HG03103 (cell line): ENCODE measurements around the gene CDC34.
"Not testable (repeated sequence)": the region's sequence is repeated elsewhere in the genome, so short reads cannot be mapped to it uniquely, and the experiment has no call there.

Experiments used
- ATAC-seq: cut with Tn5 transposase; IDR thresholded peaks from one replicate; pipeline ENCODE4 v1.9.1; 2021; ENCODE audit warnings: low read depth; ENCODE audit not compliant: unreplicated experiment

The CDC34 gene

DNA sequence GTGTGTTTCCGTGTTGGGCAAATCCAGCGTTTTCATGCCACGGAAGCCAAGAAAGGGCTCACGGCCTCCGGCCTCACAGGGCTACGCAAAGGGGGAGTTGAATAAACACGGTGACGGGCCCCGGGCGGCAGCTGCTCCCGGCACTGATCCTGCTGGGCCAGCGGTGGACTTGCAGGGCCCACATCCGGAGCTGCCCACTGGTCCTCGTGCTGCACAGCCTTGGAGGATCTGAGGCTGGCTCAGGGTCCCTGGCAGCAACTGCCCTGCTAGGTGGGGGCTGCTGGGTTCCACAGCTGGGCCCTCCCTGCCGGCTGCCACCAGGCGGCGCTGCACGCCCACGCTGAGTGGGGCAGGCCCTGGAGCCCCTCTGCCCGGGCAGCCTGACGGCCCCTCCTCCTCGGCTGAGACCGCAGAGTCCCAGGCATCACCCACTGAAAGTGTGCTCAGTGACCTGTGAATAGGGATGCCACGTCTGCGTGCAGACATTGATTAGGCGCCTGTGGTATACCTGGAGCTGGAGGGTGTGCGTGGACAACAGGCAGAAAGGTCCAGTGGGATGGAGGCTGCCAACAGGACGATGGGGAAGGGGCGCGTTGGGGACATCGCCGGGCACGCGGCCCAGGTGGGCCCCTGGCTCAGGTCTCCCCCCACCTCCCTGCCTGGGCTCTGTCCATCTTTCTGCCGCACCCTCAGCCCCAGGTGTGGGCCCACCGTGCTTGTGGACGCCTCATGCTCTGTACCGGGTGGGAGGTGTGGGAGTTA lies 52.9 kb downstream of the CDC34 start:
- no peak for ATAC-seq

DNA sequence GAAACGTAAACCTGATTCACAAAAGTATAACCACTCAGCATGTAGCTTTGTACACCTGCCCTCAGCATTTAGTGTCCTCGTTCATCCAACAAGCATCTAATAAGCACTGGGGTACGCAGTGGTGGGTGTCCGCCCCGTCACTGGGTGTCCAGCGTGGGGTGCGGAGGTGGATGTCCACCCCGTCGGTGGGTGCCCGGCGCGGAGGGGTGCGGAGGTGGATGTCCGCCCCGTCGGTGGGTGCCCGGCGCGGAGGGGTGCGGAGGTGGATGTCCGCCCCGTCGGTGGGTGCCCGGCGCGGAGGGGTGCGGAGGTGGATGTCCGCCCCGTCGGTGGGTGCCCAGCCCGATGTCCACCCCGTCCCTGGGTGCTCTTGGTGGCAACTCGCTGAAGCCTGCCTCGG lies 53.6 kb downstream of the CDC34 start:
- ATAC-seq, result not testable (repeated sequence)

DNA sequence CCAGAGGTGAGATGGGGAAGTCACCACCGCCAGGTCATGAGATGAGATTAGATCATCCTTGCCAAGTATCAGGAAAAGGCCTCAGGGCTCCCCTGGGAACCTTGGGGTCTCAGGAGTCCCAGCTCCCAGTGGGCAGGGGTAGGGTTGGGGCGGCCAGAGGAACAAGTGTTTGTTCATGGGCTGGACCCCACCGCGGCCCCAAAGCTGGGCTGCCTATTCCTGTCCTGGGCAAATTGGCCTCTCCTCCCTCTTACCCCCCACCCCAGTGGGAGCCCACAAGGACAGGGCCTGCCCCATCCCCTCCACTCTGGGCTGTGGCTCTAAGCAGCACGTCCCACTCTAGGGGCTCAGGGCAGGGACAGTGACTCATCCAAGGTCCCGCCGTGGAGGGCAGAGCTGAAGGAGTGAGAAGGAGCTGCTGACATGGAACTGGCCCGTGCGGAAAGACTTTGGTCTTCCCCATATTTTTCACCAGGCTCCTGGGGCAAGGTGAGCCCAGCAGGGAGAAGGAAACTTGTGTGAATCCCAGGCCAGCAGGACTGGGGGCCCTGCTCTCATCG lies 54.1 kb downstream of the CDC34 start:
- ATAC-seq, result no peak

DNA sequence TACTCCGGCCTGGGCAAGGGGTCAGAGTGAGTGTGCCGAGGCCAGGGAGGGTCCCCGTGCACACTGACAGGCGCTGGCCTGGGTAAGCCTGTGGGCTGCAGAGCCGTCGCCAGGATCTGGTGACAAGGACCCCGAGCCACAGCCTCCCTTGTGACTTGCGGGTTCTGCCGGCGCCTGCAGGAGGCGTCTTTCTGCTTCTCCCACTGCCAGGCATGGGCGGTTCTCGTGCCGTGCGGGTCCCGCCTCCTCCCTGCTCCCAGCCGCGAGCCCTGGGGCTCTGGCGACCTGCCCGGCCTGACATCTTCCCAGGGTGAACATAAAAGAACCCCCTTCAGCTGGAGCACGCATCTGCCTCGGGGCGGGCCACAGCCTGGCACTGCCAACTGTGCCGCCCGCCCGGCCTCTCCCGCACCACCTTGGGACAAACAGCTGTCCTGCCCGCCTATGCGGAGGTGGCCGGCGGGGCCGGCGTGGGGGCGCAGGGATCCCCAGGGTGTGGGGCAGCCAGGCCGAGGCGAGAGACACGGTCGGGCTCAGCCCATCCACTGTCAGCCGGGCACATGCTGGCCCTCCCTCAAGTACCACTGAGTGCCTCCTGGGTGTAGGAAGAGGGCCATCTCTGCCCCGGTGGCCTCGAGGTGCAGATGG lies 56.7 kb downstream of the CDC34 start:
- no peak for ATAC-seq

DNA sequence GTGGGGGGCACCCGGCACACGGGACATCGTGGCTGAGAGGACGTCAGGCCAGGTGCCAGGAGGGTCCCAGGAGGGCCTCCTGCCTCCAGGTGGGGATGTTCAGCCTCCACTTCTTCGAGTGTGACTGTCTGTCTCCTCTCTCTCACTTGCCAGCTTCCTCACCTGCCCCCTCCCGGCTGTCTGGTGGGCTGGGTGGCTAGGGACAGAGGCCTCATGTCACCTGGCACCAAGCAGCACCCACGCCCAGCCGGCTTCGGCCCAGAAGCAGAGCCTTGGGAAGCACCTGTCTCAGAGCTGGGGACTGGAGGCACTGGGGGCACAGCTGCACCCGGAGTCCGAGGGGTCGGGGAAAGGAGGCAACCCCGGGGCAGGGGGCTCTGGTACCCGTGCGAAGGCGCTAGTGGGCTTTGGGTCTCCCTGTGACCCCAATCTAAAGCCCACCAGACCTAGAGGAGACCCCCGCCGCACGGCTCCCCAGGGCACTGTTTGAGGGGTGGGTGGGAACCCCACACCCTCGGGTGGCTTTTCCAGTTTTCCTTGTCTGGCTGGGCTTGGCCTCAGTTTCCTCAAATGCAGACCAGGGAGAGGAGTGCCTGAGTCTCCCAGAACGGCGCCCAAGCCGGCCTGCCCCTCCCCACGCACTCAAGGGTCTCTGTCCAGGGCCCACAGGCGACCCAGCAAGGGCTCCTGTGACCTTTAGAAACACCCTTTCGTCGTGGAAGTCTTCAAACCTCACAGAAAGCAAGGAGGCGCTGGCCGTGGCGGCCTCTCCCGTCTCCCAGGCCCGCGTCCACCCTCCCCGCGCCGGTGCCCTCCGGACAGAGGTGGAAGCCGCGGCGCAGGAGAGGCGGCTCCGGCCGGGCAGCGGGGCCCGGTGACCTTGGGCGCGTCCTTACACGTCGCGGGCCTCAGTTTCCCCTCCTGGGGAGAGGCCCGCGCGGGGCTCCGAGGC lies 57.5 kb downstream of the CDC34 start:
- no peak for ATAC-seq

DNA sequence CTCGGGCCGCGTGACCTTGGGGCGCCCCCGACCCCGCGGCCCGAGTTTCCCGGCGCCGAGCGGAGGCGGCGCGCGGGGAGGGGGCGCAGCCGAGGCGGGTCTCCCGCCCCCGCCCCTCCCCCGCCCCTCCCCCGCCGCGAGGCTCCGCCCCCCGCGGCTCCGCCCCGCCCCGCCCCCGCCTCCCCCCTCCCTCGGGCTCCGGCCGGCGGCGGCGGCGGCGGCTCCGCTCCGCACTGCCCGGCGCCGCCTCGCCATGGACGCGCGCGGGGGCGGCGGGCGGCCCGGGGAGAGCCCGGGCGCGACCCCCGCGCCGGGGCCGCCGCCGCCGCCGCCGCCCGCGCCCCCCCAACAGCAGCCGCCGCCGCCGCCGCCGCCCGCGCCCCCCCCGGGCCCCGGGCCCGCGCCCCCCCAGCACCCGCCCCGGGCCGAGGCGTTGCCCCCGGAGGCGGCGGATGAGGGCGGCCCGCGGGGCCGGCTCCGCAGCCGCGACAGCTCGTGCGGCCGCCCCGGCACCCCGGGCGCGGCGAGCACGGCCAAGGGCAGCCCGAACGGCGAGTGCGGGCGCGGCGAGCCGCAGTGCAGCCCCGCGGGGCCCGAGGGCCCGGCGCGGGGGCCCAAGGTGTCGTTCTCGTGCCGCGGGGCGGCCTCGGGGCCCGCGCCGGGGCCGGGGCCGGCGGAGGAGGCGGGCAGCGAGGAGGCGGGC lies 58.3 kb downstream of the CDC34 start, which contains the start of gene HCN2:
TSS of gene HCN2 (plus strand) at position 189 of the 703 bp plus-strand sequence. CDS start at position 254, 65 bp downstream.
- no peak for ATAC-seq

DNA sequence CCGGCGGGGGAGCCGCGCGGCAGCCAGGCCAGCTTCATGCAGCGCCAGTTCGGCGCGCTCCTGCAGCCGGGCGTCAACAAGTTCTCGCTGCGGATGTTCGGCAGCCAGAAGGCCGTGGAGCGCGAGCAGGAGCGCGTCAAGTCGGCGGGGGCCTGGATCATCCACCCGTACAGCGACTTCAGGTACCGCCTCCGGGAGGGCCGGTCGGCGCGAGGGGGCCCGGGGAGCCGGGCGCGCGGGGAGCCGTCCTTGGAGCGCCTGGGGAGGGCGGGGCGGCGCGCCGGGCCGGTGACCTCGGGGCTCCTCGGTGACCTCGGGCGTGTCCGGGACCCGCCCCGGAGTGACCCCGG lies 58.8 kb downstream of the CDC34 start:
- no peak for ATAC-seq

DNA sequence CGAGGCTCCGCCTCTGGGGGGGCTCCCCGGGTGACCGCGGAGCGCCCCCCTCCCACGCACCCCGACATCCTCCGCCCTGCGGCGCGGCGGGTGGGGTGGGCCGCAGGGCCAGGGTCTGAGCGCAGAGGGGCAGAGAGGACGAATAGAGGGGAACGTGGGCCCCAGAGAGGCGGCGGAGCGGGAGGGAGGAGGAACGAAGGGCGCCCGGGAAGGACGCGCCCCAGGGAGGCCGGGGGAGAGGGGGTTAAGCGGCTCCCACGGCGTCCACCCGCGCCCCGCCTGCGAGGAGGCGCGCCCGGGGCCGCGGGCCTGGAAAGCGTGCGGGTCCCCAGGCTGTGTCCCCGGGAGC lies 59.2 kb downstream of the CDC34 start:
- ATAC-seq, result no peak

DNA sequence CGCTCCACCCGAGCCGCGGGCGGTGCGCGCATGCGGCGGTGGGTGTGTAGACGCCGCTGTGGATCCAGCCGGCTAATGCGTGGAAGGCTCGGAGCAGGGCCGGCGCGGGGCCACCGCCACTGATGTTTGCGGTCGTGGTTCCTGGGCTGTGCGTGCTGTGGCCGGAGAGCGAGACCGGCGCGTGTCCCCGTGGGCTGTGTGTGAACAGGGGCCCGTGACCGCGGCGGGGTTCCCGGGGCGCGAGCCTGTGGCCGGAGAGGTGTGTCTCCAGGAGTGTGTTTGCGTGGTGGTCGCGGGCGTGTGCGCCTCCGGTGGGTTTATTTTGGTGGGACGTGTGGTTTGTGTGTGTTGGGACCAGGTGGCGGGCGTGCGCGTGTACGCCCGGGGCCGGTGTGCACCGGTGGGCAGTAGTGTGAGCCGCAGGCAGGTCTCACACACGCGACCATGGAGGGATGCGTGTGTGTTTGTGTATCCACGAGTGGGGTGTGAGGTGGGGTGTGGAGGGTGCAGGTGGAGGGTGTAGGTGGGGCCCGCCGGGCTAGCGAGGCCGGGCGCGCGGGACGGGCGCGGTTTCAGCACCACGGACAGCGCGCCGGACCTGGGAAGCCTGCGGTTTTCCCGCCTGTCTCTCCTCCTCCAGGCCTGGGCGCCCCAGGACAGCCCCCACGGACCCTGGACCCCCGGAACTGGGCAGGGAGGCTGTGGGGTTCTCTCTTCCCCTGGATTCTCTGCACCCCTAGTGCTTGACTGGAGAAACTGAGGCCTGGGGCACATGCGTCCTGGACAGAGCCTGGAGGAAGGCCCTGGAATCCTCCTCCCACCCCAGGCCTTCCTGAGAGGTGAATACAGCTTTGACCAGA lies 59.8 kb downstream of the CDC34 start:
- ATAC-seq, result no peak
